AG09309 (cell line): ENCODE results near the gene TRPM1.
A peak's percentile ranks its signal among the peaks of the same experiment; 100 is the strongest.

Experiments
- DNase-seq: peaks from one replicate; pipeline ENCODE4 v3.0.0-alpha.2; 2010; ENCODE audit warnings: low read depth
- H3K4me3 ChIP-seq: 2 replicates; pipeline ENCODE4 v1.5.1; 2011; ENCODE audit warnings: mild to moderate bottlenecking, low read depth, low read length, moderate library complexity; ENCODE audit not compliant: control insufficient read depth
- TF ChIP-seq, protein P1 (sequence below): IDR thresholded peaks from 2 replicates; pipeline ENCODE4 v1.5.1; 2011; ENCODE audit warnings: mild to moderate bottlenecking, low read depth, low read length, inconsistent platforms; ENCODE audit not compliant: insufficient read depth, control insufficient read depth; ENCODE audit errors: missing control alignments

Gene TRPM1

DNA sequence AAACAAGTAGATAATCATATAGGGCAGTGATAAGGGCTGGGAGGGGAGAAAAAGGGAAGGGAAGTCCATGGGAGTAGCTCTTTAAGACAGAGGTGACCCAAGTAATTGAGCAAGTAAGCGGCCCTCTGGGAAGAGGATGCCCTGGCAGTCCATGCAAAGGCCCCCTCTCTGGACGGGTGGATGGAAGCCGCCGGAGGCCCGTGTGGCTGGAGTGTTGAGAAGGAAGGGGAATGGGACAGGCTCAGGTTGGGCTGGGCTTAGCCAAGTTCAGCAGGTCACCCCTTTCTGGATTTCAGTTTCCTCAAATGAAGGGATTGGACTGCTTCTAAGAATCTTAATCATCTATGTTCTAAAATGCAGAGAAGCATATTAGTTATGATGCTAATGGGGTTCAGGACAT is 32.4 kb upstream of the TRPM1 start:
- no peak overlapping the region for H3K4me3 ChIP-seq
- DNase-seq = no peak
- TF ChIP-seq, protein P1, sequence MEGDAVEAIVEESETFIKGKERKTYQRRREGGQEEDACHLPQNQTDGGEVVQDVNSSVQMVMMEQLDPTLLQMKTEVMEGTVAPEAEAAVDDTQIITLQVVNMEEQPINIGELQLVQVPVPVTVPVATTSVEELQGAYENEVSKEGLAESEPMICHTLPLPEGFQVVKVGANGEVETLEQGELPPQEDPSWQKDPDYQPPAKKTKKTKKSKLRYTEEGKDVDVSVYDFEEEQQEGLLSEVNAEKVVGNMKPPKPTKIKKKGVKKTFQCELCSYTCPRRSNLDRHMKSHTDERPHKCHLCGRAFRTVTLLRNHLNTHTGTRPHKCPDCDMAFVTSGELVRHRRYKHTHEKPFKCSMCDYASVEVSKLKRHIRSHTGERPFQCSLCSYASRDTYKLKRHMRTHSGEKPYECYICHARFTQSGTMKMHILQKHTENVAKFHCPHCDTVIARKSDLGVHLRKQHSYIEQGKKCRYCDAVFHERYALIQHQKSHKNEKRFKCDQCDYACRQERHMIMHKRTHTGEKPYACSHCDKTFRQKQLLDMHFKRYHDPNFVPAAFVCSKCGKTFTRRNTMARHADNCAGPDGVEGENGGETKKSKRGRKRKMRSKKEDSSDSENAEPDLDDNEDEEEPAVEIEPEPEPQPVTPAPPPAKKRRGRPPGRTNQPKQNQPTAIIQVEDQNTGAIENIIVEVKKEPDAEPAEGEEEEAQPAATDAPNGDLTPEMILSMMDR = no peak

DNA sequence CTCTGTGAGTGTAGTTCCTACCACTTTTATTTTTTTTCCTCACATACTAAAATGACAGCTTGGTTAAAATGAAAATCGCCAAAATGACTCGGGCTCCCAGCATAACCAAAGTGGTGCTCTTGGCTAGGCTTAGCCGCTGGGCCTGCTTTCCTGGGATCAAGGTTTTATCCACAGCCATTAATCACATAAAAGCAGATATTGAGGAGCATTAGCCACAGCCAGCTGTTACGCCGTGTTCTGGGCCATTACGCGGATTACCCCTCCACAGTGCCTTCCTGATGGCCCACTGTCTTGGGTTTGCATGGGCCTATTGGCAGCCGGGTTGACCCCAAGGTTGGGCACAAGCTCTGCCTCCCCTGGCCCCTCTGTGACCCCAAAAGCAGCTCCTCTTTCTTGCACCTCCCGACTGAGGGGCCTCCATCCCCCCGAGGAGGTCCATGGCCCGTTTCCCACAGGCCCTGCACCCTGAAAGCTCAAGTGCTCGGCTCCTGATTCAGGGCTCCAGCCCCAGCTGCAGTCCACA is 30.4 kb upstream of the TRPM1 start:
- no peak for DNase-seq
- TF ChIP-seq, protein P1 = no peak
- H3K4me3 ChIP-seq = no peak overlapping the region

DNA sequence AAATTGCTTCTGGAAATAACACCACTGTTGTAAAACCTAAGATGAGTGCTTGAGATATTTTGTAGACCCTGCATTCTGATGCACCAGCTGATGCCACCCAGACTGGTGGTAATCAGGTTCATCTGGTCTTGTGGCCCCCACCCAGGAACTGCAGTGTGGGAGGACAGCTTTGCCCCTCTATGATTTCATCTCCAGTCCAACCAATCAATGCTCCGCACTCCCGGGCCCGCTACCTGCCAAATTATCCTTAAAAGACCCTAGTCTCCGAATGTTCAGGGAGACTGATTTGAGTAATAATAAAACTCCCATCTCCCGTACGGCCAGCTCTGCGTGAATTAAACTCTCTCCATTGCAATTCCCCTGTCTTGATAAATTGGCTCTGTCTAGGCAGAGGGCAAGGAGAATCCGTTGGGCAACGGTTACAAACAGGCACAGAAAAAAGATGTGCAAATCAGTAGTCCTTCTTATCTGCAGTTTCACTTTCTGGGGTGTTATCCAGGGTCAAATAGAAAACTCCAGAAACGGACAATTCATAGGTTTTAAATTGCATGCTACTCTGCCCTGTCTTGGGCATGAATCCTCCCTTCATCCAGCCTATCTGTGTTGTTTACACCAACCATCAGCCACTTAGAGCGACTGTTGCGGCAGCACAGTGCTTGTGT is 29.2 kb upstream of the TRPM1 start:
- TF ChIP-seq, protein P1 = no peak
- H3K4me3 ChIP-seq = no peak overlapping the region
- DNase-seq = no peak

DNA sequence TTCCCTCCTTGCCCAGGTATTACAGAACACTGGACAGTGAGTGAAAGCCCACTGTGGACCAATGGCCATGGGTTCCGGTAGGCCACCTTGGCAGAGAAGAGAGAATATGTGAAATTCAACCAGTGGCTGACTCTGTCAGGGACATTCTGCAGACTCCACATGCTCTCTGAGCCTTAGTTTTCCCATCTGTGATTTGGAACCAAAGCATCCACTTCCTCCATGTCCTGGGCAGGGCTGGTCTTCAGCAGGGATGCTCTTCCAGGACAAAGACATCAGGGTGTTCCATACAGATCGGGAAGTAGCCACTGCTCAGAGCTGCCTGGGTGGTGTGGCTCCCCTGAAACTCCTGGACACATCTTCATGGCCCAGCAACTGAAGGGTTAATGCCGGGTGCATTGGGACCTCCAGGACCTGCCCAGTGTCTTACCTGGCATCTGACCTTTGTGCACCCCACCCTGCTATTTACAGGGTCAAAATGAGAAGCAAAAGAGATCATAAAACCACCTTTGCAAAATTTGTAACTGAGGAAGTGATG is 28.3 kb upstream of the TRPM1 start:
- DNase-seq = no peak
- TF ChIP-seq, protein P1 = no peak
- no peak overlapping the region for H3K4me3 ChIP-seq

DNA sequence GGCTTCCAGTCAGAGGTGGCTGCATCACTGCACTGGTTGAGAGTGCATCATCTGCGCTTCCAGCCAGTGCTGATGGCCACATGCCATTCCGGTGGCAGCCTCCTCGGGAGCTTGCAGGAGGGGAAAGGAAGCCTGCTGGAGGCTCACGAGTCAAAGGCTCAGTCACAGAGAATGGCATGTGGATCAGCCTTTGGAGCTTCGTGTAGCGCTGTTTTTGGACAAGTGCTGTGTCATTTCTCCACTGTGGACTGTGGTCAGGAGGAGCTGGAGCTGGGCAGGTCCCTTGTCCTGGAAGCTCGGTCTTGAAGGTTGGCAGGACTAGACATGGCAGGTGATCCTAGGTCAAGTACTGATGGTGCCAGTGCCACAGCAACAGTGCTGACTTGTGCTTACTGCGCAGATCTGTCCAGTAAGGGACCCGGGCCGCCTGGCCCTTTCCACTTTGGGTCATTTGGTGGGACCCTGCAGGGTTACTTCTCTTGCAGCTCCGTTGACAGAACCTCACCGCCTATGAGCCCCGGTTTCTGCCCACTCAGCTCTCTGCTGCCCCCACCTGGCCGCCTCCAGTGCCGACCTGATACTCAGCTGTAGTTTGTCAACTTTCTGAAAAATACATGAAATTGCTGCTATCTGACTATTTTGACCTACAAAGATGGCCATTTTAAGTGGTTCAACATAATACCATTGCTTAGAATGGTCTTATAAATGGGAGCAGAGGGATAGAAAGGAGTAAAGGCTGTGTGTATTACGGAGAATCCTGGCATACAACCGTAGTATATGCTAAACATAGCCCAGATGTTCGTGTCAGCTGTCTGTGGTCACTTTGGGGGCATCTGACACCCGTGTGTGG is 27.6 kb upstream of the TRPM1 start:
- no peak overlapping the region for H3K4me3 ChIP-seq
- TF ChIP-seq, protein P1 = peak; percentile 99
- DNase-seq = no peak

DNA sequence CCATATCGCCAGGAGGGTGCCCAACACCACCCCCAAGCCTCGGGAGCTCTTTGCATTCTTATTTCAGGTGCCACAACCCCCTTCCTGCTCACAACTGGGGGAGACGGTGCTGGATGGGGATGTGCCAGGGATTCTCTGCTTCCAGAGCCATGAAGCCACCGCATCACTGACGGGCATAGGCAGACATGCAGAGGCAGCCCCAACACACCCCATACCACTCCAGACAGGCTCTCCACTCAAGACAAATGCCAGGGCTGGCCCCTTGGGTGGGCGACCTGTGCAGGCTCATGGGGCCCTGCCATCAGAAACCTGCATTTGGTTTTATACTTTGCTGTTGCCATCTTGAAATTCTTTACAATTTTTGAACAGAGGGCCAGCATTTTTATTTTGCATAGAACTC is 27.0 kb upstream of the TRPM1 start:
- TF ChIP-seq, protein P1 = no peak
- no peak overlapping the region for H3K4me3 ChIP-seq
- DNase-seq = no peak
